ENCODE data around the gene GLUD1.
"Not testable (repeated sequence)": the region's sequence is repeated elsewhere in the genome, so short reads cannot be mapped to it uniquely, and the experiment has no call there.

- TF ChIP-seq, protein P1, sequence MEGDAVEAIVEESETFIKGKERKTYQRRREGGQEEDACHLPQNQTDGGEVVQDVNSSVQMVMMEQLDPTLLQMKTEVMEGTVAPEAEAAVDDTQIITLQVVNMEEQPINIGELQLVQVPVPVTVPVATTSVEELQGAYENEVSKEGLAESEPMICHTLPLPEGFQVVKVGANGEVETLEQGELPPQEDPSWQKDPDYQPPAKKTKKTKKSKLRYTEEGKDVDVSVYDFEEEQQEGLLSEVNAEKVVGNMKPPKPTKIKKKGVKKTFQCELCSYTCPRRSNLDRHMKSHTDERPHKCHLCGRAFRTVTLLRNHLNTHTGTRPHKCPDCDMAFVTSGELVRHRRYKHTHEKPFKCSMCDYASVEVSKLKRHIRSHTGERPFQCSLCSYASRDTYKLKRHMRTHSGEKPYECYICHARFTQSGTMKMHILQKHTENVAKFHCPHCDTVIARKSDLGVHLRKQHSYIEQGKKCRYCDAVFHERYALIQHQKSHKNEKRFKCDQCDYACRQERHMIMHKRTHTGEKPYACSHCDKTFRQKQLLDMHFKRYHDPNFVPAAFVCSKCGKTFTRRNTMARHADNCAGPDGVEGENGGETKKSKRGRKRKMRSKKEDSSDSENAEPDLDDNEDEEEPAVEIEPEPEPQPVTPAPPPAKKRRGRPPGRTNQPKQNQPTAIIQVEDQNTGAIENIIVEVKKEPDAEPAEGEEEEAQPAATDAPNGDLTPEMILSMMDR (IDR thresholded peaks at IDR 0.05; ENCODE audit: insufficient read depth, low read depth, low read length) = not testable (repeated sequence)
- not testable (repeated sequence) for TF ChIP-seq EZH2 (IDR thresholded peaks at IDR 0.05; ENCODE audit: insufficient read depth, low read length)
Observed at GRCh38 chr10:87025285-87025958, 69.2 kb downstream of the GLUD1 start.

Data from astrocyte (in vitro differentiated cells and primary cell).